HG03469 (cell line): ENCODE results near the gene COL23A1.
"Not testable (repeated sequence)": the region's sequence is repeated elsewhere in the genome, so short reads cannot be mapped to it uniquely, and the experiment has no call there.

Experiments
- ATAC-seq: cut with Tn5 transposase; IDR thresholded peaks from one replicate; pipeline ENCODE4 v1.9.1; 2021; ENCODE audit warnings: mild to moderate bottlenecking, moderate library complexity, moderate number of reproducible peaks; ENCODE audit not compliant: unreplicated experiment

Gene COL23A1

DNA sequence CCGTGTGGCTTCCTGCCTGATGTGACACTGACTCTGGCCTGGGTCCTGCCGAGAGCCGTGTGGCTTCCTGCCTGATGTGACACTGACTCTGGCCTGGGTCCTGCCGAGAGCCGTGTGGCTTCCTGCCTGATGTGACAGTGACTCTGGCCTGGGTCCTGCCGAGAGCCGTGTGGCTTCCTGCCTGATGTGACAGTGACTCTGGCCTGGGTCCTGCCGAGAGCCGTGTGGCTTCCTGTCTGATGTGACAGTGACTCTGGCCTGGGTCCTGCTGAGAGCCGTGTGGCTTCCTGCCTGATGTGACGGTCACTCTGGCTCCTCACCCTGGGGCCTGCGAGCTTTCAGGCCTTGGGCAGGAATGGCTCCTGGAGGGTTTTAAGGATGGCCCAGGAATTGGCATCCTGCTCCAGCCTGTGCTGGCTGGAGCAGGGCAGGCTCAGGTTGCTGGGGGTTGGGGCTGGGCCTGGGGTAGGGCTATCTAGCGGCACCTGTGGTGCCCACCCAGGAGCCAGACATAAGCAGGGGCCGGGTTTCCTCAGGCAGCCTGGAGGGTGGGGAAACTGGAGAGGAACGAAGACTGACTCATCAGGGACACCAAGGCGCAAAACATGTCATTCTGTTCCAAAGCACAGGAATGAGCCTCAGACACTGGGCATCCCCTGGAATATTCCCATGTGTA, 350.4 kb downstream of the COL23A1 start:
- not testable (repeated sequence) for ATAC-seq

- ATAC-seq: no peak
Measured at GRCh38 chr5:178238711-178239592, 351.2 kb downstream of the COL23A1 start.

DNA sequence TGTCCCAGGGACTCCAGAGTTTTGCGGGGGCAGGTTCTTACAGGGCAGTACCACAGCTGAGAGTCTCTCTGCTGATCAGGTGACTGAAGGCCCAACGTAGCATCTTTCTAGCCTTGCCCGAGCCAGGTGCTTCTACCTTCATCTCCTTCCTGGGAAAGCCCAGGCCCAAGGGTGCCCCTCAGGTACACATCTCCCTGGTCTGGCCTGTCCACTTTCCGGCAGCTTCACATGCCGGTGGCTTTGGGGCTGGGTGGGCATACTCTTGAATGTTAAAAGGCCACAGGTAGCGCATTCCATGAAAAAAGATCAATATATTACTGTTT, 351.9 kb downstream of the COL23A1 start:
- no peak for ATAC-seq

GRCh38 chr5:178237431-178238312, 352.5 kb downstream of the COL23A1 start:
- no peak for ATAC-seq

DNA sequence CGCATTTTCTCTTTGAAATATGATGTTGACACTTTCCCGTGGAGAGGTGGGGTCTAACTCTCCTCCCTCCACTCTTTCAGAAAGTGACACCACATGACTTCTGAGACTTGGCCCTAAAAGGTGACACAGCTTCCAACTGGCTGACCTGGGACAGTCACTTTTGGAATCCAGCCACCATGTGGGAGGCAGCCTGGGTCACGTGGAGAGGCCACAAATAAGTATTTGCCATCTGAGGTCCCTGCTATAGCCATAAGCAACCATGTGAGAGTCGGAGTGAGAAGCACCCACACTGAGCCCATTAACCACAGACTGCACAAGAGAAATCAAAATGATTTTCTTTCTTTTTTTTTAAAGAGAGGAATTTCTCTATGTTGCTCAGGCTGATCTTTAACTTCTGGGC, 353.5 kb downstream of the COL23A1 start:
- no peak for ATAC-seq

DNA sequence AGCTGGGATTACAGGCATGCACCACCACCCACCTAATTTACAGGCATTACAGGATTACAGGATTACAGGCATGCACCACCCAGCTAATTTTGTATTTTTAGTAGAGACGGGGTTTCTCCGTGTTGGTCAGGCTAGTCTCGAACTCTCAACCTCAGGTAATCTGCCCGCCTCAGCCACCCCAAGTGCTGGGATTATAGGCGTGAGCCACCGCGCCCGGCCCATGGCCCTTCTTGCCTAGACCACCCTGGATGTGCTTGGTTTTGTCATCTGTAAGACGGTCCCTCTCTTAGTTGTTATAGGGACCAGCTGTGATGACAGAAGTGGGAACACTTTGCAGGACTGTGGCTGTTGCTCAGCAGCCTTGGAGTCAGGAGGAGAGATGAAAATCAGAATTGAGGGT, 354.1 kb downstream of the COL23A1 start:
- no peak for ATAC-seq

DNA sequence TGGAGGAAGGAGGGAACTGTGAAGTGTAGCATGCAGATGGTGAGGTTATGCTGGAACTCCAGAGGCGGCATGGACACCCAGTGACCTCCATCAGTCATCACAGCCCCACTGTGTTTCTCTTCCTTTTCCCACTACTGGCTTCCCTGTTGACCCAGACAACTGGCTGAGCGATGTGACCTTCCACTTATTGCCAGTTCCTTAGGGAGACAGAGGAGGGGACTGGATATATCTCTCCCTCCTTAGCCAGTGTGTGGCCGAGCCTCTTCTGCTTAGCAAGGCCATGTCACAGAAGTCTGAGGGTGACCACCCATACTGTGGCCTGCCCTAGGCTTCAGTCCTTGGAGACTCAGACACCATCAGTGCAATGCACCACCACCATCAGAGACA, 354.6 kb downstream of the COL23A1 start:
- ATAC-seq: no peak

DNA sequence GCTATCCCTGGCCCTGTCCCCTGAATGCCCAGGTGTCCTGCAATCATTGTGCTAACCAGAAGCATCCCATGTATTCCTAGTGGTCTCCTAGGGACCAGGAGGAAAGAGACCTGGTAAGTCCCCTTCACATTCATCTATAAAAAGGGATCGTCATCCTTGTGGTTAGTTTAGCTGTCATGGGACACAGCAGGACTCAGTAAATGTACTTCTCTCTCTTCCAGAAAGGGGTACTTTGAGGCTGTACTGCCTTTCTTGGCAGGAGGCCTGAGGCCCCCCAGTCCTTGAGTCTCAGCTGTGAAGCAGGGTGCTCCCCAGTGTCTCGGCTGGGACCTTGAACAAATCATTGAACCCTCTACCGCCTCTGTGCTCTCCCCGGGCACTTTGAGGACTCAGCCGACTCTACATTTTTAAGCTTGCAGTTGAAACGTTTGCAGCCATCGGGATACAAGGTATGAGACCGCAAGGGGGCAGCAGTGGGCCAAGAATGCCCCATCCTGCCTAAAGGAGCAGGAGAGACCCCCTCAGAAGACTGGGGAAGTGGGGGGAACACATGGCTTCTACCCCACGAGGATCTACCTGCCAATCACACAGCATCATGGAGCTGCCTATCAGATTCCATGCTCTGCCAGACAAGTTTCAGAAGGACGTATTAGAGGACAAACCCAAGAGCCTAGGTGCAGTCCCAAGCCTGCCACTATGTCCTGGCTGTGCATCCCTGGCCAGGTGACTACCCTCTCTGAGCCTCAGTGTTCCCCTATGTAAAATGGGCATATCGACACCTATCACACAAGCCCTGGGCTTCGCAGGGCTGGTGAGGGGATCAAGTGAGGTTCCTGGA, 355.2 kb downstream of the COL23A1 start:
- ATAC-seq: no peak

DNA sequence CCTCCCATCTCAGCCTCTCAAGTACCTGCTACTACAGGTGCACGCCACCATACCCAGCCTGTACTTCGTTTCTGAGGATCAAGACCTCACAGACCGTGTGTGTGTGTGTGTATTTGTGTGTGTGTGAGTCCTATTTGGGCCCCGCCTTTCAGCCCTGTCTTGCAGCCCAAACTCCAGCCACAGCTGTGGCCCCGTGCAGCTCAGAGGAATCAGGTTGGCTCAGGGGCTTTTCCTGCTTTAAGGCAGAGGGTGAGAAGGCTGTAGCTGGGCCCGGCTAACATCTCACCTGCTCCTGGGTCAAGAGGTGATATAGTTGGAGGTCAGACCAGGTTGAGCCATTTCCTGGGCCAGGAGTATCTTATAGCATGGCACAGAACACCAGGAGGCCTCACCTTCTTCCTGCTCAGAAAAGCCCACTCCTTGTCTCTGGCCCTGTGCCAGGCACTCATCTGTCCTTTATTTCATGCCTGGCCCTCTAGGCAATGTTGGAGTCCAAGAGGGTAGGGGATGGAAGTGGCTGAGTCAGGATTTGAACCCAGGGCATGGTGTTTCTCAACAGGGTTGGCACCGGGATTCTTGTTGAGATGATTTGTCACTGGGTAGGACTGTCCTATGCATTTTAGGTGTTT, 356.0 kb downstream of the COL23A1 start:
- no peak for ATAC-seq

GRCh38 chr5:178232920-178233429, 357.2 kb downstream of the COL23A1 start:
- ATAC-seq: no peak

DNA sequence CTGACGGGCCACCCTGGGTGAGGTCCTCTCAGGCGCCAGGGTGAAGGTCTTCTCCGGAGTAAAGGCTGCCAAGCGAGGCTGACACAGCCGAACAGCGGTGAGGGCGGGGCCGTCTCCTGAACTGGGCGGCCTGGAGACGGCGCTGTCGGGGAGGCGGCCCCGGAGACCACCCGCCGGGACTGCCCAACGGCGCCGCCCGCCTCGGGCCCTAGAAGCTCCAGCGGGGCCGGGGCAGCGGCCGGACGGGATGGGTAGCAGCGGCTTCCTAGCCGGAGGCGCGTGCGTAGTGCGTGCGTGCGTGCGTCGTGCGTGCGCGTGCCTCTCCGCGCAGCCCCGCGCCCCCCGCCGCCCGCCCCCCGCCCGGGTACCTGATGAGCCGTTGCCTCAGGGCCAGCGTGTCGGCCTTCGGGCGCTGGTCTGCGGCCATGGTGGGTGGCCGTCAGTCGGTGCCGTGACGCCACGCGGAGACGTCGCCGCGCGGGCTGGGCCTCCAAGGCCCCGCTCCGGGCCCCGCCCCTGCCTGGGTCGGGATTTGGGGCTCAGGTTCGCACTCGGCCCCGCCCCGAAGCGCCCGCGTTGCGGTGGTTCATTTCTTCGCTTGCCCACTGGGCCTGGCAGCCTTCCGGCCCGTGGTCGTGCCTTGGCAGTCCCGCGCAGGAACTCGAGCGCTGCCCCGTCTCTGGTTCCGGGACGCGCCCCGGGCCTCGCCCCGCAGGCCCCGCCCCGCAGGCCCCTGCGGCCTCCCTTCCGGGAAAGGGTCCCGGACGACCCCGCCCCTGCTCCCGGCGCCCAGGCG, 357.9 kb downstream of the COL23A1 start, which contains the start of gene PHYKPL:
PHYKPL (minus strand) TSS at position 679 of the 796 bp plus-strand sequence; CDS start at position 427, 252 bp downstream.
- ATAC-seq: peak; percentile 53

DNA sequence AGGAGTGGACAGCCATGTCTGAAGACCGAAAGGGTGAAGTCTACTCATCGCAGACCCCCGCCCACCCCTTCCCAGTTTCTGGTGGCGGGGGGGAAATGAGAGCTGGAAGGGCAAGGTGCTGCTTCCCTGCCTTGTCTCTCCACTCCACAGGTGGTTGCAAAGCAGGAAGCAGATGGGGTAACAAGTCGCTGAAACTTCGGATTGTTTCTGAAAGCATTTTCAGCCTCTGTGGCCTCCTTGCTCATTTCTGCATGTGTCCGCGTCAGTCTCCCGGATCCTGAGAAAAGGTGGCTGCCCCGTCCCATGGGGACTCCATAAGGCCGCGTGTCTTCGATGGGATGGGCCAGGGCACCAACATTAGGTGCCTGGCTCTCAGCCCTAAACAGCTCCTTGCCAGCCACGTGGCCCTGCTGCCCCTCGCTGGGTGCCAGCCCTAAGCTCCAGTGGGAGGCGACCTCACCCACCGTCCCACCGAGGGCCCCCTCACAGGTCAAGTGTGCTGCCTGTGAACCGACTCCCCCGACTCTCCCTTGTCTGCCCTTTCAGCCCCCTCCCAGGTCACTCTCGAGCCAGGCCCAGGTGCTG, 358.6 kb downstream of the COL23A1 start:
- no peak for ATAC-seq

- no peak for ATAC-seq
Measured at GRCh38 chr5:178230879-178231538, 359.2 kb downstream of the COL23A1 start.

- ATAC-seq: no peak
Measured at GRCh38 chr5:178229861-178230260, 360.3 kb downstream of the COL23A1 start.

DNA sequence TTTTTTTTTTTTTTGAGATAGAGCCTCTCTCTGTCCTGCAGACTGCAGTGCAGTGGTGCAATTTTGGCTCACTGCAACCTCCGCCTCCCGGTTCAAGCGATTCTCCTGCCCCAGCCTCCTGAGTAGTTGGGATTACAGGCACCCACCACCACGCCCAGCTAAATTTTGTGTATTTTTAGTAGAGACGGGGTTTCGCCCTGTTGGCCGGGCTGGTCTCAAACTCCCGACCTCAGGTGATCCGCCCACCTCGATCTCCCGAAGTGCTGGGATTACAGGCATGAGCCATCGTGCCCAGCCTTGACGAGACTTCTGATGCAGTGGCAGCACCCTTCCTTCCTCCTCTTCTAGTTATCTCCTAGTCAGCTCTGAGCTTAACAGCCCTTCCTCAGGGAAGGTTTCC, 361.1 kb downstream of the COL23A1 start:
- ATAC-seq: not testable (repeated sequence)

- ATAC-seq: no peak
Measured at GRCh38 chr5:178228609-178229008, 361.6 kb downstream of the COL23A1 start.

- ATAC-seq: no peak
Measured at GRCh38 chr5:178227929-178228328, 362.3 kb downstream of the COL23A1 start.

GRCh38 chr5:178227138-178227659, 363.0 kb downstream of the COL23A1 start:
- ATAC-seq: no peak
